Panc1 (cell line): Measurements from ENCODE around the gene SLC27A4. TPM values are rescaled to one million over a fixed set of nuclear protein-coding genes. Genes with fewer than 3 reads are reported as not detected.

ENCODE experiments used
- ATAC-seq: fragments of 200-7000 bp; cut with Tn5 transposase; 2 replicates; pipeline ENCODE4 v1.9.1; 2020; ENCODE audit warnings: mild to moderate bottlenecking, moderate library complexity
- BruUV-seq: library from RNA; stranded (reverse); fragments of 400-500 nt; replicated peaks from 2 replicates; lab custom pipeline; 2021; lab: Mats Ljungman, UMichigan
- CTCF ChIA-PET: fragments of 300-600 bp; sonication (Branson Sonifier 250); formaldehyde crosslinking; loops from one replicate; lab custom pipeline; 2022; ENCODE audit warnings: antibody characterized with exemption; lab: Charles Lee
- POLR2A ChIA-PET: fragments of 300-600 bp; sonication (Branson Sonifier 250); formaldehyde crosslinking; loops from one replicate; lab custom pipeline; 2022; ENCODE audit warnings: antibody characterized with exemption; lab: Charles Lee
- DNase-seq: peaks from one replicate; pipeline ENCODE4 v3.0.0-alpha.2; 2010; ENCODE audit warnings: low read depth, low spot score
- H3K27ac ChIP-seq: 2 replicates; pipeline ENCODE4 v1.5.1; 2011; ENCODE audit warnings: mild to moderate bottlenecking, low read length, inconsistent platforms
- H3K27me3 ChIP-seq: fragments of 200-500 bp; sonication (Bioruptor generic); 2 replicates; pipeline ENCODE4 v1.6.0; 2014; ENCODE audit warnings: low read length, inconsistent platforms; ENCODE audit not compliant: control insufficient read depth, insufficient read depth
- H3K36me3 ChIP-seq: fragments of 200-500 bp; sonication (Bioruptor generic); 2 replicates; pipeline ENCODE4 v1.5.1; 2014; ENCODE audit warnings: inconsistent platforms, mild to moderate bottlenecking, low read length, moderate library complexity; ENCODE audit not compliant: control insufficient read depth, insufficient read depth
- H3K4me1 ChIP-seq: 2 replicates; pipeline ENCODE4 v1.5.1; 2011; ENCODE audit warnings: inconsistent platforms, mild to moderate bottlenecking, low read length, moderate library complexity; ENCODE audit not compliant: control insufficient read depth, insufficient read depth
- H3K4me3 ChIP-seq, 2 experiments: 2 replicates each; pipeline ENCODE4 v1.5.1; 2011 to 2012; ENCODE audit warnings: low read depth in 2 of 2, low read length in 2 of 2, mild to moderate bottlenecking in 2 of 2, inconsistent platforms in 1 of 2, moderate library complexity in 1 of 2
- H3K9me3 ChIP-seq: fragments of 200-500 bp; sonication (Bioruptor generic); 2 replicates; pipeline ENCODE4 v1.5.1; 2014; ENCODE audit warnings: low read depth, mild to moderate bottlenecking, inconsistent platforms, low read length, moderate library complexity; ENCODE audit not compliant: control insufficient read depth, insufficient read depth
- POLR2AphosphoS5 ChIP-seq: IDR thresholded peaks from 2 replicates; pipeline ENCODE4 v1.6.1; 2012; ENCODE audit warnings: mild to moderate bottlenecking, low read depth, low read length, moderate library complexity
- SIN3A ChIP-seq: IDR thresholded peaks from 2 replicates; pipeline ENCODE4 v1.6.1; 2012; ENCODE audit warnings: low read depth, mild to moderate bottlenecking, low read length, moderate library complexity, borderline replicate concordance; ENCODE audit not compliant: insufficient read depth
- TCF7L2 ChIP-seq: IDR thresholded peaks from 2 replicates; pipeline ENCODE4 v1.6.1; 2011; ENCODE audit warnings: mild to moderate bottlenecking, low read depth, low read length, inconsistent platforms
- in situ Hi-C: cut with HindIII; loops from 2 replicates; pipeline ENCODE4 v1.10.0; 2016; ENCODE audit warnings: low sequenced_read_pairs, low pct_unique_long_range_greater_than_20kb
- intact Hi-C: fragments of 100-400 bp; cut with micrococcal nuclease; formaldehyde crosslinking; loops from one replicate; pipeline ENCODE4 v1.10.0; 2022; ENCODE audit not compliant: unreplicated experiment
- total RNA-seq: library from RNA; stranded (reverse); gene quantifications from one replicate; pipeline ENCODE4 v1.2.1, GENCODE V29; 2021; ENCODE audit not compliant: unreplicated experiment
- TF ChIP-seq, protein P1 (sequence below): fragments of 450-650 bp; IDR thresholded peaks from 2 replicates; pipeline ENCODE4 v1.5.1; 2017; ENCODE audit warnings: mild to moderate bottlenecking
- TF ChIP-seq, protein P2 (sequence below), 2 experiments: IDR thresholded peaks; 2 replicates each; pipeline ENCODE4 v1.6.1; 2011 to 2012; ENCODE audit warnings: low read depth in 2 of 2, control low read depth in 1 of 2, low read length in 1 of 2, mild to moderate bottlenecking in 1 of 2, moderate library complexity in 1 of 2; ENCODE audit not compliant: insufficient read depth in 1 of 2

Gene SLC27A4
- total RNA-seq, 1 experiment from 2014 or later, result 20.3 TPM

DNA sequence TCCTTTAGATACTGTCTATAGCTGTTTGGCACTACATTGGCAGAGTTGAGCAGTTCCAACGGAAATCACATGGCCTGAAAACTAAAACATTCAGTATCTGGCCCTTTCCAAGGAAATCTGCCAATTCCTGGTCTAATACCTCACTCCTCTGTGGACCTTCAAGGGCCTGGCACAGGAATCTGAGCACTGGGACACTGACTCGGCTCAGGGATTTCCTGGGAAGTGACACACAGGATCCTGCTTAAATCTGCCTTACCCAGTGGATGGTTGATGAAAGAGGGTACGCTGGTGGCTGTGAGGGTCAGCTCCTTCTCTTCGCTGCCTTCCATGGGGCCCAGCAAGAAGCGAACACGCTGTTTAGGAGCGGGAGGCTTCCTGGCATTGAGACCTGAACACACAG lies 19.0 kb upstream of the SLC27A4 start:
- Histone ChIP-seq H3K27me3 (no peaks in the 10 kb centered on the region), H3K36me3 (peaks cover 8% of the 10 kb centered on the region; the same call in 1 of the 2 replicates), H3K4me3 (peak overlapping the region; percentile 98), H3K4me1 (peaks cover 5% of the 10 kb centered on the region), H3K9me3 (no peaks in the 10 kb centered on the region), H3K27ac (peak overlapping the region; percentile 93)
- TF ChIP-seq SIN3A (no peak), TCF7L2 (no peak), POLR2AphosphoS5 (no peak)
- TF ChIP-seq, protein P1, sequence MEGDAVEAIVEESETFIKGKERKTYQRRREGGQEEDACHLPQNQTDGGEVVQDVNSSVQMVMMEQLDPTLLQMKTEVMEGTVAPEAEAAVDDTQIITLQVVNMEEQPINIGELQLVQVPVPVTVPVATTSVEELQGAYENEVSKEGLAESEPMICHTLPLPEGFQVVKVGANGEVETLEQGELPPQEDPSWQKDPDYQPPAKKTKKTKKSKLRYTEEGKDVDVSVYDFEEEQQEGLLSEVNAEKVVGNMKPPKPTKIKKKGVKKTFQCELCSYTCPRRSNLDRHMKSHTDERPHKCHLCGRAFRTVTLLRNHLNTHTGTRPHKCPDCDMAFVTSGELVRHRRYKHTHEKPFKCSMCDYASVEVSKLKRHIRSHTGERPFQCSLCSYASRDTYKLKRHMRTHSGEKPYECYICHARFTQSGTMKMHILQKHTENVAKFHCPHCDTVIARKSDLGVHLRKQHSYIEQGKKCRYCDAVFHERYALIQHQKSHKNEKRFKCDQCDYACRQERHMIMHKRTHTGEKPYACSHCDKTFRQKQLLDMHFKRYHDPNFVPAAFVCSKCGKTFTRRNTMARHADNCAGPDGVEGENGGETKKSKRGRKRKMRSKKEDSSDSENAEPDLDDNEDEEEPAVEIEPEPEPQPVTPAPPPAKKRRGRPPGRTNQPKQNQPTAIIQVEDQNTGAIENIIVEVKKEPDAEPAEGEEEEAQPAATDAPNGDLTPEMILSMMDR, result no peak
- TF ChIP-seq, protein P2, sequence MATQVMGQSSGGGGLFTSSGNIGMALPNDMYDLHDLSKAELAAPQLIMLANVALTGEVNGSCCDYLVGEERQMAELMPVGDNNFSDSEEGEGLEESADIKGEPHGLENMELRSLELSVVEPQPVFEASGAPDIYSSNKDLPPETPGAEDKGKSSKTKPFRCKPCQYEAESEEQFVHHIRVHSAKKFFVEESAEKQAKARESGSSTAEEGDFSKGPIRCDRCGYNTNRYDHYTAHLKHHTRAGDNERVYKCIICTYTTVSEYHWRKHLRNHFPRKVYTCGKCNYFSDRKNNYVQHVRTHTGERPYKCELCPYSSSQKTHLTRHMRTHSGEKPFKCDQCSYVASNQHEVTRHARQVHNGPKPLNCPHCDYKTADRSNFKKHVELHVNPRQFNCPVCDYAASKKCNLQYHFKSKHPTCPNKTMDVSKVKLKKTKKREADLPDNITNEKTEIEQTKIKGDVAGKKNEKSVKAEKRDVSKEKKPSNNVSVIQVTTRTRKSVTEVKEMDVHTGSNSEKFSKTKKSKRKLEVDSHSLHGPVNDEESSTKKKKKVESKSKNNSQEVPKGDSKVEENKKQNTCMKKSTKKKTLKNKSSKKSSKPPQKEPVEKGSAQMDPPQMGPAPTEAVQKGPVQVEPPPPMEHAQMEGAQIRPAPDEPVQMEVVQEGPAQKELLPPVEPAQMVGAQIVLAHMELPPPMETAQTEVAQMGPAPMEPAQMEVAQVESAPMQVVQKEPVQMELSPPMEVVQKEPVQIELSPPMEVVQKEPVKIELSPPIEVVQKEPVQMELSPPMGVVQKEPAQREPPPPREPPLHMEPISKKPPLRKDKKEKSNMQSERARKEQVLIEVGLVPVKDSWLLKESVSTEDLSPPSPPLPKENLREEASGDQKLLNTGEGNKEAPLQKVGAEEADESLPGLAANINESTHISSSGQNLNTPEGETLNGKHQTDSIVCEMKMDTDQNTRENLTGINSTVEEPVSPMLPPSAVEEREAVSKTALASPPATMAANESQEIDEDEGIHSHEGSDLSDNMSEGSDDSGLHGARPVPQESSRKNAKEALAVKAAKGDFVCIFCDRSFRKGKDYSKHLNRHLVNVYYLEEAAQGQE (IDR thresholded peaks at IDR 0.05; ENCODE audit: insufficient read depth in 1 of 2, low read depth in 2 of 2, low read length in 1 of 2), result no peak
- in situ Hi-C loops, result no loop called here
- DNase-seq, result no peak
- intact Hi-C loops, result no loop called here
- BruUV-seq, result no TSS peak
- ATAC-seq, result no peak
- POLR2A ChIA-PET, result no interaction called here
- CTCF ChIA-PET, result no interaction called here

DNA sequence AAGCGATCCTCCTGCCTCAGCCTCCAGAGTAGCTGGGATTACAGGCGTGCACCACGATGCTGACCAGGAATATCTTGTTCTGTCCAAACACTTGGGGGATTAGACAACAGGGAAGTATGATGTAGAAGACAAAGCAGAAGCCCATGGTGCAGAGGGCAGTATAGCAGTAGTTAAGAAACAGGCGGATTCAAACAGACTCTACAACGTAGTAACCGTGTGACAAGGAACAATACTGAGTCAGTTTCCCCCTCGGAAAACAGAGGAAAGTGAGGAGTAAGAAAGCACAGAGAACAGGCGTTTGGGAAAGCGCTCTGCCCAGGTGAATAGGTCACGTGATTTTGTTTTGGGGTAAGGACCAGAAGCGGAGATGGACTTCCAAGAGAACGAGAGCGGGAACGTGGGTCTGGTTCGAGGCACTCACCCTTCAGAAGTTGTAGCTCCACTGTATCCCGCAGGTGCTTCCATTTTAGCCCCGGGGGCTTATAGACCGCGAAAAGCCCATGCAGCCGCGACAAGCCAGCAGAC lies 18.4 kb upstream of the SLC27A4 start:
- Histone ChIP-seq H3K27ac (peak overlapping the region; percentile 93), H3K4me3 (peak overlapping the region; percentile 98), H3K27me3 (no peaks in the 10 kb centered on the region), H3K9me3 (no peaks in the 10 kb centered on the region), H3K36me3 (peaks cover 8% of the 10 kb centered on the region; the same call in 1 of the 2 replicates), H3K4me1 (peaks cover 5% of the 10 kb centered on the region)
- DNase-seq (no peak), ATAC-seq (peak; percentile 47)
- TF ChIP-seq SIN3A (no peak), TCF7L2 (no peak), POLR2AphosphoS5 (no peak)
- TF ChIP-seq, protein P2 (IDR thresholded peaks at IDR 0.05; ENCODE audit: insufficient read depth in 1 of 2, low read depth in 2 of 2, low read length in 1 of 2), result no peak
- TF ChIP-seq, protein P1, result no peak
- ChIA-PET CTCF (no interaction called here), POLR2A (no interaction called here)
- intact Hi-C loops, result no loop called here
- TSS peak; percentile 91 for BruUV-seq
- in situ Hi-C loops, result no loop called here
